NCI-H1092 (cell line): ENCODE data around the gene VPS13D.

Experiments
- DNase-seq: peaks from one replicate; lab custom pipeline; 2025; lab: John Stamatoyannopoulos, UW

VPS13D gene

DNA sequence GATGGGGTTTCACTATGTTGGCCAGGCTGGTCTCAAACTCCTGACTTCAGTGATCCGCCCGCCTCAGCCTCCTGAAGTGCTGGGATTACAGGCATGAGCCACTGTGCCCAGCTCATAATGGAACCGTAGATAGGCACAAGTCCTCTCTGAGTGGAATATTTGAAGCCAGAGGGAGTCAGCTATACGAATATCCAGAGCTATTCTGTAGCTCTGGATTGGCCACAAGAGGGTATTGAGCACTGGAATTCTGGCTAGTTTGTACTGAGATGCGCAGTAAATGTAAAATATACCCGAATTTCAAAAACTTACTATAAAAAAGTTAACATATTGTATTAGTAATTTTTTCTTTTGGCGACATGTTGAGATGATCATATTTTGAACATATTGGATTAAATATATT, 851 bp upstream of the VPS13D start:
- no peak for DNase-seq

- no peak for DNase-seq
Observed at GRCh38 chr1:12229386-12229834, 420 bp upstream of the VPS13D start.

- no peak for DNase-seq
Observed at GRCh38 chr1:12230549-12231275, 882 bp downstream of the VPS13D start.

- no peak for DNase-seq
Observed at GRCh38 chr1:12231276-12231595, 1.4 kb downstream of the VPS13D start.

DNA sequence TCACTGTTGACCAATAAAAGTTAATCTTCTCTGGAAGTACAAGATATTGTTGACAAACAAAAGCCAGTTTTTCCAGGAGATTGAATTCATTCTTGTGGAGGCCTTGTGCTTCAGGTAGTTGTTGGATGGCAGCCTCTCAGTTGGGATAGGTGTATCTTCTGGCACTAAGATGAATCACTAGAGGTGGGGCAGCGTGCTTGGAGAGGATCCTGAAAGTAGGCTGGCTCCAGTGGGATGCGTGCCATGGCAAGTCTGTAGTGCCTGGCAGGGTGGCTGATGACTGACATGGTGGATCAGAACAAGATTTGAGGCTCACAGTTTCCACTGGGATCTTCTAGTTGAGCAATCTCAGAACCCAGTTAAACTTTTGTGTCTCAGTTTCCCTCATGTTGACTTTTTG, 2.4 kb downstream of the VPS13D start:
- no peak for DNase-seq

GRCh38 chr1:12244078-12244477, 14.2 kb downstream of the VPS13D start:
- DNase-seq: no peak

GRCh38 chr1:12244585-12244984, 14.8 kb downstream of the VPS13D start:
- DNase-seq: no peak

DNA sequence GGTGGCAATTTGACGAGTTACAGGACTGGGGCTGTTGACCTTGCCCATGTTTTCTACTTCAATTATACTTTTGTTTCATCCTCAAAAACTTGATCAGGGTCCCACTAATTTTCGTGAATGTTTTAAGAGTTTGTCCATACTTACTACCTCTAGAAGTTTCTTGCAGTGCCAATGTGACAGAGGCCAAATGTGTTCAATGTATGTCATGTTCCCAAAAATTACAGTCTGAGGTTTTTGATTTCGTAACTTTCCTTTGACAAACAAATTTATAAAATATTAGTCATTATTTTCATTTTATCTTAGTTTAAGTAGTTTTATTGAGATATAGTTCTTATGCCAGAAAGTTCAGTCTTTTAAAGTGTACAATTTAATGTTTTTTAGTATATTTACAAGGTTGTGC, 15.3 kb downstream of the VPS13D start:
- no peak for DNase-seq

DNA sequence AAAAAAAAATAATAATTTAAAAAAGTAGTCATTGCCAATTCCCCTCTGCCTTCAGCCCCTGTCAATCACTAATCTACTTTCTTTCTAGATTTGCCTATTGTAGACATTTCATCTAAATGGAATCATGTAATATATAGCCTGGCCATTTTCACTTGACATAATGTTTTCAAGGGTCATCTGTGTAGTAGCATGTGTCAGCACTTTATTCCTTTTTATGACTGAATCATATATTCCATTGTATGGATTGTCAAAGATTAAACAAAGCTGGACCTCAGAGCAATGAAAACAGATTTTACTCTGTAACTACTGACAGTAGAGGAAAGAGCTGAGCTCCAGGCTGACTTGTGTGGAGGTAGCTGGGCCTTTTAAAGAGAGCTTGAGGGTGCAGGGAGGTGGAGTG, 15.9 kb downstream of the VPS13D start:
- DNase-seq: no peak

DNA sequence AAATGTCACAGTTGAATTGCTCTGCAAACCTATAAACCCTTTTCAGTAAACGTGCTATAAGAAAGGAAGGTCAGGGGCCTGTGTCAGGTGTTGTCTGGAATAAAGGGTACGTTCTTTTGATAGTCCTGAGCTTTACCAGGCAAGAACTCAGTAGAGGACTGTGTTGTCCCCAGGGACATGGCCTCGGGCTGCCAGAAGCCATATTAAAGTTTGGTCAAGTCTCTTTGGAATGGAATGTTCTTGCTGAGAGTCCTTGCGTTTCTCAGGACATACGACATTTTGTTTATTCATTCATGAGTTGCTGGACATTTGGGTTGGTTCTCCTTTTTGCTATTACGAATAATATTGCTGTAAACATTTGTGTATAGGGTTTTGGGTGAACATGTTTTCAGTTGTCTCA, 16.8 kb downstream of the VPS13D start:
- DNase-seq: no peak

DNA sequence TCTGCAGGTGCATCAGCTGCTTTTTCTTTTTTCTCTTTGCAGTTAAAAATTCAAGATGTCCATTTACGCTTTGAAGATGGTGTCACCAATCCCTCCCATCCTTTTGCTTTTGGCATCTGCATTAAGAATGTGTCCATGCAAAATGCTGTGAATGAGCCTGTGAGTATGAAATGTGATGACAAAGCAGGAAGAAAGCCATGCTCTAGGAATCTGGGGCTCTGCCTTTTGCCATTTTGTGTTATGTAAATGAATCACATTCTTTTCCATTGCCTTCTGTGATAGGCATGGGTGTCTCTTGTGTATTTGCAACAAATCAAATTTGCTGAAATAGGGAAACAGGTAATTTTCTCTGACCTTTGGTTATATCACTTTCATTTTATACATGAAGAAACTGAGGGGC, 19.4 kb downstream of the VPS13D start:
- DNase-seq: no peak

GRCh38 chr1:12249748-12250147, 19.9 kb downstream of the VPS13D start:
- no peak for DNase-seq

DNA sequence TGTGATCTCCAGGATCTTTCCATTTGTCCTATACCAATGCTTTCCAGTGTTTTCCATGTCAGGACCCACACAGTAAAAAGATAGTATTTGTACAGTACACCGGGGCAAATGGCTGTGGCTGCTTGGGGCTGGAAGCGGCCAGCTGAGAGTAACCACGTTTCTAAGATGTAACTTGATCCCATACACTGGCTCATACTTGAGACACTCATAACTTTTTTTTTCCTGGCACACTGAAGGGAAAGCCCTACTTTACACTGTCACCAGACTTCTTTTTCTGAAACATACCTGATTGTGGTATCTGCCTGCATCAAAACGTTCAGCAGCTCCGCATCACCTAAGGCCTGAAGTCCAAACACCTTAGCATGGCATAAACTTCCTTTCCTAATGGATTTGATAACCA, 21.6 kb downstream of the VPS13D start:
- no peak for DNase-seq

GRCh38 chr1:12255913-12256312, 26.1 kb downstream of the VPS13D start:
- no peak for DNase-seq

DNA sequence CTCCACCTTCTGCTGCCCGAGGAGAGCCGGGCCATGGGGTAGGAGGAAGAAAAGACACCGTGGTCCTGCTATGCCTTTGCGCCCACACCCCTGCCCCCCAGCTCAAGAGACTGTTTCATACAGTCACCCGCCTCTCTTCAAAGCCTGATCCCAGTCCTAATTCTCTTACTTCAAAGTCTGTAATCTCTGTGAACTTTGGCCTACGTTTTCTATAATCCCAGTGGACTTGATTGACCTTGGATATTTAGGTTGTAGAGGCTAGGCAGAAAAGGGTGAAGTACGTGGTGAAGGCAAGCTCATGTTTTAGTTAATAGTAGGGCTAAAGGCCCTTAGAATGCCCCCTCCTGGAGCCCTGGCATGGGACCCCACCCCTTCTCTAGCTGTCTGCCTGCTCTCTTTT, 28.4 kb downstream of the VPS13D start:
- no peak for DNase-seq

DNA sequence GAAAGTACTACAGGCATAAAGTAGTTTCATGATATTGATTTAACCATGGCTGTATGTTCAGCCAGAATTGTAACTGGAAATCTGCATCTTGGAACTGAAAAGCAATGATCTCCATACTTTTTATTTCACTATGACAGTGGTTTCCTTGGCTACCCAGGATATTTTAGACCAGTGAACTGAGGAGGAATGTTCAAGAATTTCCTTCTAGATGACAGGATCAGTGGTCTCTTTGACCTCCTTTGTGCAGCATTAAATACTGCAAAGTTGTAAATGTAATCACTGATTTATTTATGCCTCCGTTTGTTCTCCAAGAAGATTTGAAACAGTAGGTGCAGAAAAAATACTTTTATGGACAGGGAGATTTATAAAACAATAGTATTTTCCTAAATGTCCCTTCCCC, 39.5 kb downstream of the VPS13D start:
- DNase-seq: no peak

DNA sequence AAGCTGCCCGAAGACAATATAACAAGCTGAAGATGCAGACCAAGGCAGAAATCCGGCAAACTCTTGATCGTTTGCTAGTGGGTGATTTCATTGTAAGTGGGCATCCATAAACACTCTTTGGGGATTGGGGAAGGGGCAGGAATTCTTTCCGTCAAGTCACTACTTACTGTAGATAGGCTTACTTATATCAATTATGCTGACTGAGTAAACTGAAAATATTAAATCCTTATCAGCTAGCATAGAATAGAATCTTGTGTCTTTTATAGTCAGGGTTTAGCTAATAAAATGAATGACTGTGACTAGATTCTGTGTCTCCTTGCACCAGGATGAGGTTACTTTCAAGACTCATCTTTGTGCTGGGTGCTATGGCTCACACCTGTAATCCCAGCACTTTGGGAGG, 41.2 kb downstream of the VPS13D start:
- no peak for DNase-seq

DNA sequence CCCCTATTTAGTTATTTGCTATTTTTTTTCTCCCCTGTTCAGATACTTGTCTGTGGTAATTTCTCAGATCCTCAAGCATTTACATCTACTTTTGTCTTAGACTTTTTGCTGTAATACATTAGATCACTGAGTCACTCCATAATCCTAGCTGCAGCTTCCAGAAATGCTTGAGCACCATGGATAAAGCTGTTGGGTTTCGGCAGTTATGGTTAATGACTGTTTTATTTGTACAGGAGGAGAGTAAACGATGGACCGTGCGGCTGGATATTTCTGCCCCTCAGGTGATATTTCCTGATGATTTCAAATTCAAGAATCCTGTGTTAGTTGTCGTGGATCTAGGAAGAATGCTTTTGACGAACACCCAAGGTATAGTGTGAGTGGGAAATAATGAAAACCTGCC, 42.9 kb downstream of the VPS13D start:
- no peak for DNase-seq

GRCh38 chr1:12275370-12275769, 45.5 kb downstream of the VPS13D start:
- DNase-seq: peak; percentile 11

DNA sequence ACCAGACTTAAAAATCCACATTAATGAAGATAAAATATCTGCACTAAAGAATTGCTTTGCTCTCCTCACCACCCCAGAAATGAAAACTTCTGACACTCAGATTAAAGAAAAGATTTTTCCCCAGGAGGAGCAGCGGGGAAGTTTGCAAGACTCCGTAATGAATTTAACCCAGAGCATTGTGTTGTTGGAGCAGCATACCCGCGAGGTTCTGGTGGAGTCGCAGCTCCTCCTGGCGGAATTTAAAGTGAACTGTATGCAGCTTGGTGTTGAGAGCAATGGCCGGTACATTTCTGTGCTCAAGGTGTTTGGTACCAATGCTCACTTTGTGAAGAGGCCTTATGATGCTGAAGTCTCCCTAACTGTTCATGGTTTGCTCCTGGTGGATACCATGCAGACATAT, 46.4 kb downstream of the VPS13D start:
- no peak for DNase-seq

DNA sequence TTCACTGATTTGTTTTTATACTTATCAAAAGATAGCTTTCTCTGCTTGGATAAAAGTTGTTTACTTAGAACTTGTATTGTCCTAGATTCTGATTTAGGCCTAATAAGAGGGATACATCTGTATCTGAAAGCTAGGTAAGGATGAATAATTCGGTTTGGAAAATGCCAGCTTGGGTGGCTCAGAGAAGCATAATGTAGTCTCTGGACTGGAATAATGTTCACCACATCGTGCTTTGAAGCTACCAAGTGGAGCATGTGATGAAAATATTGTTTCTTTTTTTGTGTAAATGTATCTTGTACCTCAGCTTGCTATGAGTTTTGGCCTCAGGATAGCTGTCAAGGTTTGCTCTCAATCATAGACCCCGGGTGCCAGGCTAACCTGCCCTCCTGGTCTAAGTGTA, 49.2 kb downstream of the VPS13D start:
- no peak for DNase-seq

DNA sequence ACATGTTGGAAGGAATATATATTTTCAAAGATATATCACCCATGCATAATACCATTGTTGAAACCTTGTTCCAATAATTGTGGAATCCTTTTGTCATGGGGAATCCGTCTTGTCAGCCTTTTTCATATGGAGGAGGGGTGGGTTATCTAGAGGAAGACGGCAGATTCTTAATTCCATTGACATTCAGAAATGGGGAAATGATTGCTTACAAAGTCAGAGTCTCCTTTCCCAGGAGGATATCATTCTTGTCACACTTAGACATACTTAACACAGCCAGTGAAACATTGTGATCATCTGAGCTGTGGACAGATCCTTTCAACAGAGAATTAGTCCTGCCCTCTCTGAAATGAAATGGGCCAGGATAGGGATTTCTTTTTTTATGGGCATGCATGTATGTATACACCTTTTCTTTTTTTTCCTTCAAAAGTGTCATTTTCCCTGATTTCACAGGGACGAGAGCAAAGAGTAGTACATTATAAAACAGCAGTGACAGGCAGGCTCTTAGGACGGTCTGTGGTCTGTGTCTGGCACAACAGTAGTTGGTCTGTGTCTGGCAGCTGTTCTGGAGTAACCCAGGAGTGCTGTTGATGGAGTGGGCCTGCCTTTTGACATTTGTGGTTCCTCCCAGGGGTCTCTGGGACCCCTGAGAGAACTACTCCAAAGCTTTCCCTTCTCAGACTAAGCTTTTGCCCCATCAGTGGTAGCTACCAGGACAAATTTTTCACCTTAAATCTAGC, 50.1 kb downstream of the VPS13D start:
- DNase-seq: no peak

DNA sequence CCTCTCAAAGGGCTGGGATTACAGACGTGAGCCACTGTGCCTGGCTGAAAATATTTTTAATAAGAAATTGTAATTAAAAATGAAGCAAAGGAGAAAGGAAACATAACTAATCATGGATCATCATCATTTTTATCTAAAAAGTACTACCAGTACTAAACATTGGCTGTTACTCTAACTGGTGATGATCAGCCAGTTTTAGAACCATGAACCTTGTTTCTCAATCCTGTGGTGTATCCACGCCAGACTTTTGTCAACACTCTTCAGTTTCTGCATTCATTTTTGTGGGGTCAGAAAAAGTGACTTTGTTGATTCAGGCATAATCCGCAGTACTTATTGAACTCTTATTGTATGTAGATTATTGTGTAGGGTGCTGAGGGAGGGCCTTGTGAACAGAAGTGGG, 52.3 kb downstream of the VPS13D start:
- no peak for DNase-seq

- DNase-seq: no peak
Observed at GRCh38 chr1:12284486-12284885, 54.7 kb downstream of the VPS13D start.
